SJSA1 (cell line): ENCODE data around the gene ID4. TPM values are rescaled to one million over a fixed set of nuclear protein-coding genes. Genes with fewer than 3 reads are reported as not detected.

Source experiments
- DNase-seq, 2 experiments: peaks; one replicate each; pipeline ENCODE4 v3.0.0-alpha.2; 2015 to 2020; ENCODE audit warnings: low spot score in 2 of 2, low read depth in 1 of 2
- H3K27ac ChIP-seq: fragments of 250-450 bp; sonication (Bioruptor Pico); 2 replicates; pipeline ENCODE4 v1.5.1; 2020; ENCODE audit warnings: mild to moderate bottlenecking, moderate library complexity
- H3K27me3 ChIP-seq: fragments of 250-450 bp; sonication (Bioruptor Pico); replicated peaks from 2 replicates; pipeline ENCODE4 v1.5.1; 2020; ENCODE audit warnings: mild to moderate bottlenecking, moderate library complexity
- H3K36me3 ChIP-seq: fragments of 250-450 bp; sonication (Bioruptor Pico); 2 replicates; pipeline ENCODE4 v1.5.1; 2020; ENCODE audit warnings: mild to moderate bottlenecking
- H3K4me1 ChIP-seq: fragments of 250-450 bp; sonication (Bioruptor Pico); replicated peaks from 2 replicates; pipeline ENCODE4 v1.6.1; 2021; ENCODE audit warnings: mild to moderate bottlenecking
- H3K4me3 ChIP-seq: fragments of 250-450 bp; sonication (Bioruptor Pico); 2 replicates; pipeline ENCODE4 v1.5.1; 2020; ENCODE audit warnings: mild to moderate bottlenecking
- H3K9me3 ChIP-seq: fragments of 250-450 bp; sonication (Bioruptor Pico); replicated peaks from 2 replicates; pipeline ENCODE4 v1.5.1; 2020; ENCODE audit warnings: mild to moderate bottlenecking
- total RNA-seq: library from RNA; depleted of rRNA; stranded (reverse); fragments of >200 nt; shearing (Covaris generic); gene quantifications from 2 replicates; pipeline ENCODE4 v1.2.3, GENCODE V29; 2014

Gene ID4
- total RNA-seq, 1 experiment from 2014 or later: 13.6 TPM

DNA sequence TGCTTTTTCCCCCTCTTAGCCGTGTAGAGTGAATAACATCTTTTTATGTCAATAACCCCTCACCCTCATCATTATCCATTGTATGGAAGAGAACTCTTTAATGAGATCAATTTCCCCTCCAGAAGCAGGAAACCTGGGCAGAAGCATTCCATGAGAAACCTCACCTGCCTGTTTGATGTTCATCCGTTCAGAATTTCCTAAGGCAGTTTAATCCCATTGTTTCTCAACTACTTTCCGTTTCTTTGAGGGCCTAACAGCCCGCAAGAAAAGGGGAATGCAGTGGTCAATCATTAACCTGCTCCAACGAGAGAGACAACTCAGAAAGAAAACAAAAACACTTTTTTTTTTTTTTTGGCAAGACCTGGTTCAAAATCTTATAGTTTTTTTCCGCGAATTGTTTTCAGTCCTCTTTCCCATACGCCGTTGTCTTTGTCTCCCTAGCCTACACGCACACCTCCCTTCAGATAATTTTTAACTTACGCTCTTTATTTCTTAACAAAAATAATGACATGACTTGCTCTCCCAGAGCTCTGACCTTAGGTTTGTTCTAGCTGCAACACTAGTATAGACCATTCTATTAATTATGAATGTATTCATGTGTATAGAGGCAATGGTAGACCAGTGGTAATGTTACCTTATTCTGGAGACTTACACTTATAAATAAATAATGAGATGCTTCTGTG is 25.6 kb upstream of the ID4 start:
- no peaks in the 10 kb centered on the region for H3K36me3 ChIP-seq
- H3K27ac ChIP-seq: no peak overlapping the region
- no peaks in the 10 kb centered on the region for H3K27me3 ChIP-seq
- no peak overlapping the region for H3K4me3 ChIP-seq
- no peaks in the 10 kb centered on the region for H3K4me1 ChIP-seq
- no peak for DNase-seq
- no peaks in the 10 kb centered on the region for H3K9me3 ChIP-seq

DNA sequence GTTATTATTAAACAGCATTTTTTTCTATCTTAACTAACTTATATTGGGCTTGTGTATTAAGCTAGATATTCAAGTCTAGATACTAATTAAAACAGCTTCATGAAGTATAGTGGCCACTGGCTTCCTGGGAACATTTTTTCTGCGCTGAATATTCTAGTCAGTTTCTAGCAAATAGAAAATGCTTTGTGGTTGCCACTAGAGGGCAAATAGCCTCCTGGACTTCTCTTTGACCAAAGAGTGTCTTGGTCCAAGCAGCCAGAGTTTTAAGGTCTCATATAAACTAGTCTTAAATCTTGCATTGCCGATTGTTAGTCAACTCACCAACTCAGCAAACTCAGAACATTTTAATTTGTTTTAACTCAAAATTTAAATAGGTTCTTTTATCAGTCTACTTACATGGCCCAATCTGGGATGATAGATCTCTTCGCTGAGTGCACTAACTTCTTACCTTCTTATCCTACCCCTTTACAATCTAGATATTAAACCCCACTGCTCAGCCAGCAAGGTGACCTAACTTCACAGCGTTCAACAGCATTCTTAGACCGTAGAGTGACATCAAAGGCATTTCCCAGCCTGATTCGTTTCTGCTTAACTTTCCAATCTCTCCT is 24.6 kb upstream of the ID4 start:
- Histone ChIP-seq H3K27ac (no peak overlapping the region), H3K36me3 (no peaks in the 10 kb centered on the region), H3K4me3 (no peak overlapping the region), H3K4me1 (no peaks in the 10 kb centered on the region), H3K27me3 (no peaks in the 10 kb centered on the region), H3K9me3 (no peaks in the 10 kb centered on the region)
- peak in 1 of 2 experiments; percentile 25 for DNase-seq

DNA sequence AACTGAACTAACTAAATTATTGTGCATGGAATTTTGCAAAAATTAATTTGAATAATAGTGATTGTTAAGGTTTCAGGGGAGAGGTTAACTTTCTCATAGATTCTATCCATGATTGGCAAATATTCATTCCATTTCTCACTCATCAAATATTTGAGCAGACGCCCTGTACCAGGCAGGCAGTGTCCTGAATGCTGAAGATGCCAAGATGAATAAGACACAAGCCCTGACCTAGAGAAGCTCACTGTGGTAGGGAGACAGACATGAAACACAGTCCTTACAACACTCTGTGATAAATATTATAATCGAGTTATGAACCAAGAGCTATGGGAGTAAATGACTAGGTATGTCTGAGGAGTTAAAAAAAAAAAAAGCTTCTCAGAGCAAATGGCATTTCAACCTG is 18.4 kb upstream of the ID4 start:
- Histone ChIP-seq H3K9me3 (no peaks in the 10 kb centered on the region), H3K27ac (no peak overlapping the region), H3K36me3 (no peaks in the 10 kb centered on the region), H3K4me3 (no peak overlapping the region), H3K27me3 (no peaks in the 10 kb centered on the region; the same call in 1 of the 2 replicates), H3K4me1 (no peaks in the 10 kb centered on the region)
- no peak for DNase-seq

DNA sequence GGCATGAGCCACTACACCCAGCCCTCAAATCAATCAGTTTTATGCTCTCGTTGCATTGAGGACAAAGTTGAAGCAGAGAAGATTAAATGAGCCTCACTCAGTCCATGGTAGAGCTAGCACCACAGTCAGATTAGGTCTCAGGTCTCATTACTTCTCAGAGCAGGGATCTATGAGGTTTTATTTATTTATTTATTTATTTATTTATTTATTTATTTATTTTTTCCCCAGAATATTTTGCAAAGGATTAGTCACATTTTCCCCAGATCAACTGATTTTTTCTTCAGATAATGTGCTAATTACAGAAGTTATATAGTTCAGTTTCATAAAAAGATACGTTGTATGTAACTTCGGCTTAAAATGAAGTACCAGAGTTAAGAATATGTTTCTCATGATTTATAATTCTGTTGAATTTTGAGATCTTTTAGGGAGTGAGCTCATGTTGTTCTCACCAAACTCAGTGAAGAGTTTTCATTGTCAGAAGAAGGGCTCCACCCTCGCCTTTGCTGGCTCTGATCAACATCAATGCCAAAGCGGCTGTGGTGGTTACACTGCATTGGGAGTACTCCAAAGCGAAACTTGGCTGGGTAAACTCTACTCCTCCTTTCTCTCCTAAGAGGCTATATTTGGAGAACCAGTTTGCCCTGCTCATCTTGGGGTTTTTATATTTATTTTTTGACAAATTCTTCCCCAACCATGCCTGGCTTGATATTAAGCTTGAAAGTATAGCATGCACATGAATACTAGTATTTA is 12.9 kb upstream of the ID4 start:
- H3K4me3 ChIP-seq: no peak overlapping the region
- H3K27me3 ChIP-seq: no peaks in the 10 kb centered on the region; the same call in 1 of the 2 replicates
- no peak overlapping the region for H3K27ac ChIP-seq
- DNase-seq: no peak
- H3K4me1 ChIP-seq: no peaks in the 10 kb centered on the region
- no peaks in the 10 kb centered on the region for H3K36me3 ChIP-seq
- no peaks in the 10 kb centered on the region for H3K9me3 ChIP-seq

DNA sequence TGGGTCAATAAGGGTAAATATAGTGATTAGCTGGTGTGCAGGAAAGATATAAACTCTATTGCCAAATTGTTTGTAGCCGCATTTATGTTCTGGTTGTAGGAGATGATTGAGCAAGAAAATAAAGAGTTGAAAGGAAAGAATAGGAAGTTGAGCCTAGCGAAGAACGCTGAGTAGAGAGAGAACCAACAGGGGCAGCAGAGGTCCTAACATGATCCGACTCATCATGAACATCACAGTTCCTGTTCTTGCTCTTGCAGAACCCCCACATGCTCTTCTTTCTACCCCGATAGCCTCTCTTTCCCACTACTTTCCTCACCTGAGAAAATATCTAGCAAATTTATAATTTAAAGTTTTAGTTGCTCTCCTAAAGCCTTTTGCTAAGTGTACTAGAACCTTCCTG is 9.9 kb upstream of the ID4 start:
- peaks cover 6% of the 10 kb centered on the region for H3K27me3 ChIP-seq
- no peaks in the 10 kb centered on the region for H3K36me3 ChIP-seq
- H3K27ac ChIP-seq: no peak overlapping the region
- no peak overlapping the region for H3K4me3 ChIP-seq
- no peaks in the 10 kb centered on the region for H3K9me3 ChIP-seq
- no peaks in the 10 kb centered on the region for H3K4me1 ChIP-seq
- DNase-seq: no peak

DNA sequence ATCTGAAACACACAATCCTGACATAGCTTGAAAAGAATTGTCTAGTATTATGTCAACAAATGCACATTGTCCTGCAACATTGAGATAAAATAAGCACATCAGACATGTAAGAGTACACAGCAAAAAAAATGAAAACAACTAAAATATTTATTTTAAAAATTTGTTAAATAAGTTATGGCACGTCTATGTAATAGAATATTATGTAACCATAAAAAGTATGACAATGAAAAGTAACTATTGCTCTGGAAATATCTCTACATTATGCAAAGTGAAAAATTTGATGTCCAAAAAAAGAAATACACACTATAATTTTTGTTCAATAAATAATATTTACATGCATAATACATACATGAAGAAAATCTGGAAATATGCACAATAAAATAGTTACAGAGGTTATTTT is 9.3 kb upstream of the ID4 start:
- H3K36me3 ChIP-seq: no peaks in the 10 kb centered on the region
- no peak overlapping the region for H3K4me3 ChIP-seq
- no peaks in the 10 kb centered on the region for H3K9me3 ChIP-seq
- DNase-seq: no peak
- H3K27me3 ChIP-seq: peaks cover 12% of the 10 kb centered on the region
- no peak overlapping the region for H3K27ac ChIP-seq
- H3K4me1 ChIP-seq: no peaks in the 10 kb centered on the region

DNA sequence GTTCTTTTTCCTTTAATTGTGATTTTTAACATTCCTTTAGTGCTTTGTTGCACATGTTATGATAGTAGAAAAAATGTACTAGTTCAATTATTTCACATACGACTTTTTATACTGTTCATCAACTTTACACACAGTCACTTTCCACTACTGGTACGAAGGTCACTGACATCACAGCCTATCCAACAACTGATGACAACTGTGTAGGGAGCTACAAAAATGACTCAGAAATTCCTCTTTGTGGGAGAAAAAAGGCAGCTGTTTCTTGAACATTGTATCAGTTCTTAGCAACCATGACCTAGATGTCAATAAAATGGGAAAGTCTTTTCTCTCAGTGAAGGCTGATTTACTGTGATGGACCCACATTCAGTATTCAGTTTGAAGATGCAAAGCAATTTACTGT is 7.0 kb upstream of the ID4 start:
- DNase-seq: no peak
- Histone ChIP-seq H3K36me3 (no peaks in the 10 kb centered on the region), H3K4me3 (no peak overlapping the region), H3K27me3 (peaks cover 19% of the 10 kb centered on the region), H3K27ac (no peak overlapping the region), H3K9me3 (no peaks in the 10 kb centered on the region), H3K4me1 (no peaks in the 10 kb centered on the region)

DNA sequence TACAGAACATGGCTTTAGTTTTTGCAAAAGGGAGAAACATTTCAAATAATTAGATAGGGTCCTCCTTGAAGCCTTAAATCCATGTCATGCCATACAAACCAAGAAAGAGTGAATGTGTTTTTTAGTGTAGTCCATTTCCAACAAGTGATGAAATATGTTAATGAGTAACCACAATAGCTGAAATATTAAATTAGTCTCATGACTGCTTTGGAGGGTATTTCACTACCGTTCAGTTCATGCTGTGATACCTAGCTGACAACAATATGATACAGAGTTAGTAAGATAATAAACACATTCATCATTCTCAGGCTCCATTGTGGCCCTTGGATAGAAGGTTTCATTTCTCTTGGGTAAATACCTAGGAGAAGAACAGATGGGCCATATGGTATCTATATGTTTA is 5.8 kb upstream of the ID4 start:
- Histone ChIP-seq H3K36me3 (no peaks in the 10 kb centered on the region), H3K9me3 (no peaks in the 10 kb centered on the region), H3K27me3 (peaks cover 31% of the 10 kb centered on the region), H3K4me1 (peaks cover 2% of the 10 kb centered on the region; the same call in 1 of the 2 replicates), H3K4me3 (no peak overlapping the region), H3K27ac (no peak overlapping the region)
- DNase-seq: no peak

DNA sequence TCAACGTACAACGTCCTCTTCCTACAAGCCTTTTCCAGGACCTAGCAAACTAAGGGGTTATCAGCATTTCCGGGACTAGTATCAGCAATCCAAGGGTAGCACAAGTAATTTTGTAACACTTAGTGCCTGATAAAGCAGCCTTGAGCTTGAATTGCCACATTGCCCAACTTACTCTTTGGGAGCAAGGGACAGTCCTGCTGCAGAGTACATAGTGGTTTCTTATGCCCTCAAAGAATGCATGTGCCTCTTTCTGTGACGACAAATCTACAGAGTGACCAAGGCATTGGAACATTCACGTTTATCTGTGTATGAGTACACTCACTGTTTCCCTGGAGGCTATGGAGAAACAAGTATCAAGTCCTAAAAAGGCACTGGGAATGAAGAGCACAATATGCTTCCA is 3.2 kb upstream of the ID4 start:
- DNase-seq: no peak
- Histone ChIP-seq H3K4me1 (peaks cover 24% of the 10 kb centered on the region), H3K4me3 (no peak overlapping the region), H3K27ac (no peak overlapping the region), H3K36me3 (peaks cover 14% of the 10 kb centered on the region), H3K27me3 (peaks cover 48% of the 10 kb centered on the region), H3K9me3 (peaks cover 4% of the 10 kb centered on the region; the same call in 1 of the 2 replicates)

DNA sequence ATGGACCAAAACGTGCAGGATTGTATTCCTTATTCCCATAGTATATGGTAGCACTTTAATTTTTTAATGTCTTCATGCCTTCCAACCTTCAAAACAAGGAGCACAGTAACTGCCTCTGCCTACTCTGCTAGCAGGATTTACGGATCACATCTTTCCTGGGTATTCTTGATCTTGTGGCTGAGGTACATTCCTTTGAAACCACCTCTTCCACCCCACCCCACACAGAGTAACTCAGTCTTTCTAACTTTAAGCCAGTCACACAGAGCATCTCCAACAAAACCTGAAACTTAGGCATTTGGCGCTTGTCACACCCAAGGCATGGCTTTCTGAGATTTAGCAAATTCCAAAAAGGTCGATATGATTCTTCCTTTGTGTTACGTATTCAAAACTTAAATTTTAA is 2.3 kb upstream of the ID4 start:
- no peak overlapping the region for H3K27ac ChIP-seq
- peaks cover 24% of the 10 kb centered on the region for H3K4me1 ChIP-seq
- peaks cover 4% of the 10 kb centered on the region; the same call in 1 of the 2 replicates for H3K9me3 ChIP-seq
- H3K4me3 ChIP-seq: no peak overlapping the region
- H3K27me3 ChIP-seq: peaks cover 52% of the 10 kb centered on the region
- DNase-seq: no peak
- H3K36me3 ChIP-seq: peaks cover 14% of the 10 kb centered on the region

DNA sequence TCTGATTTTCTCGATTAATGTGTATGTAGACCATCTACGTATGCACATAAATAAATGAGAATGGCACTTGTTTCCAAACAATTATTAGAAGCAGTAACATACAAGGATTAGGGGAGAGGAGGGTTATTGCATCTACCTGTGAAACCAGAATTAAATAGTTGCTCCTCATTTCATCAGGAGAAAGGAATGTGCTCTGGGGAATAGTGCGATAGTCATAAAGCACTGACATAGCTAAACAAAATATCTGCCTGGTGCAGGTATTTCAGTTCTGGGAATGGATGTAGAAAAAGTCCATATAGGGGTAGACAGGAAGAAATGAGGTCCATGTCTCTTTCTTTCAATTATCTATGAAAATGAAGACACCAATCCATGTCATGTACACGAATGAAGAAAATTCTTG is 1.6 kb upstream of the ID4 start:
- Histone ChIP-seq H3K9me3 (peaks cover 4% of the 10 kb centered on the region; the same call in 1 of the 2 replicates), H3K4me1 (peaks cover 24% of the 10 kb centered on the region), H3K27me3 (peaks cover 52% of the 10 kb centered on the region), H3K27ac (no peak overlapping the region), H3K4me3 (no peak overlapping the region), H3K36me3 (peaks cover 14% of the 10 kb centered on the region)
- no peak for DNase-seq

DNA sequence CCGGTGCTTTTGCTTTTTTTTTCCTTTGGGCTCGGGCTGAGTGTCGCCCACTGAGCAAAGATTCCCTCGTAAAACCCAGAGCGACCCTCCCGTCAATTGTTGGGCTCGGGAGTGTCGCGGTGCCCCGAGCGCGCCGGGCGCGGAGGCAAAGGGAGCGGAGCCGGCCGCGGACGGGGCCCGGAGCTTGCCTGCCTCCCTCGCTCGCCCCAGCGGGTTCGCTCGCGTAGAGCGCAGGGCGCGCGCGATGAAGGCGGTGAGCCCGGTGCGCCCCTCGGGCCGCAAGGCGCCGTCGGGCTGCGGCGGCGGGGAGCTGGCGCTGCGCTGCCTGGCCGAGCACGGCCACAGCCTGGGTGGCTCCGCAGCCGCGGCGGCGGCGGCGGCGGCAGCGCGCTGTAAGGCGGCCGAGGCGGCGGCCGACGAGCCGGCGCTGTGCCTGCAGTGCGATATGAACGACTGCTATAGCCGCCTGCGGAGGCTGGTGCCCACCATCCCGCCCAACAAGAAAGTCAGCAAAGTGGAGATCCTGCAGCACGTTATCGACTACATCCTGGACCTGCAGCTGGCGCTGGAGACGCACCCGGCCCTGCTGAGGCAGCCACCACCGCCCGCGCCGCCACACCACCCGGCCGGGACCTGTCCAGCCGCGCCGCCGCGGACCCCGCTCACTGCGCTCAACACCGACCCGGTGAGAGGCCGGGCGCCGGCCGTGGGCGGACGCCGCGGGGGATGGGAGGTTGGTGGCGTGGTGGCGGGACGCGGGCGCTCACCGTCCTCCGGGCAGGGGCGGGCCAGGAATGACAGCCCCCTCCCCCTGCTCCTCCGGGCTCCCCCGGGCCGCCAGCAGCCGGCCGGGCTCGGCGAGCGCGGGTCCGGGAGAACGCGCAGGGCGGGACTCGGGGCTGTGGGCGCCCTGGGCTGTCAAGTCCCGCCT is 606 bp downstream of the ID4 start:
- H3K9me3 ChIP-seq: peaks cover 4% of the 10 kb centered on the region; the same call in 1 of the 2 replicates
- H3K27me3 ChIP-seq: peaks cover 50% of the 10 kb centered on the region
- H3K36me3 ChIP-seq: peaks cover 14% of the 10 kb centered on the region
- H3K27ac ChIP-seq: peak overlapping the region; percentile 27; the same call in 1 of the 2 replicates
- H3K4me1 ChIP-seq: peaks cover 34% of the 10 kb centered on the region
- peak overlapping the region; percentile 77 for H3K4me3 ChIP-seq
- DNase-seq: peak; percentile 48 to 53
